SK-N-SH (cell line): Measurements from ENCODE around the gene CHD2. TPM values are rescaled to one million over a fixed set of nuclear protein-coding genes. Genes with fewer than 3 reads are reported as not detected.

Experiments
- CTCF ChIA-PET: fragments of 300-600, 350-600 bp; formaldehyde crosslinking; extraction: SDS; loops from one replicate; lab custom pipeline; 2021; lab: Yijun Ruan, JAX
- POLR2A ChIA-PET: fragments of 350-600 bp; sonication (Branson Sonifier 250); formaldehyde crosslinking; extraction: SDS; loops from one replicate; lab custom pipeline; 2020; ENCODE audit warnings: antibody characterized with exemption, inconsistent platforms; lab: Yijun Ruan, JAX
- DNase-seq: peaks from one replicate; pipeline ENCODE4 v3.0.0; 2012
- H2AFZ ChIP-seq: fragments of 200-600 bp; sonication (generic); 2 replicates; pipeline ENCODE4 v1.8.1; 2016; ENCODE audit warnings: antibody characterized with exemption, mild to moderate bottlenecking, low read depth
- H3F3A ChIP-seq: fragments of 200-600 bp; sonication (generic); replicated peaks from 2 replicates; pipeline ENCODE3; 2016; ENCODE audit warnings: antibody characterized with exemption, mild to moderate bottlenecking; ENCODE audit not compliant: insufficient read depth
- H3K27ac ChIP-seq, 2 experiments: fragments of 200-500 bp in 1 of 2; fragments of 200-600 bp in 1 of 2; sonication (Bioruptor generic) in 1 of 2; sonication (generic), shearing (Covaris generic) in 1 of 2; 2 replicates each; pipeline versions ENCODE4 v1.5.1 to v1.6.1; 2014 to 2016; ENCODE audit warnings: low read depth in 2 of 2, inconsistent platforms in 1 of 2, low read length in 1 of 2, mild to moderate bottlenecking in 1 of 2, mixed read lengths in 1 of 2
- H3K27me3 ChIP-seq: fragments of 200-600 bp; sonication (generic), shearing (Covaris generic); 2 replicates; pipeline ENCODE4 v1.6.1; 2016; ENCODE audit warnings: mixed run types; ENCODE audit not compliant: insufficient read depth
- H3K36me3 ChIP-seq, 2 experiments: fragments of 200-500 bp in 1 of 2; fragments of 200-600 bp in 1 of 2; sonication (Bioruptor generic) in 1 of 2; sonication (generic) in 1 of 2; replicated peaks in 1 of 2; 2 replicates each; pipeline versions ENCODE3 to v1.5.1; 2014 to 2016; ENCODE audit warnings: low read length in 1 of 2, mild to moderate bottlenecking in 1 of 2; ENCODE audit not compliant: insufficient read depth in 2 of 2, control insufficient read depth in 1 of 2
- H3K4me1 ChIP-seq, 2 experiments: fragments of 200-500 bp in 1 of 2; fragments of 200-600 bp in 1 of 2; sonication (Bioruptor generic) in 1 of 2; sonication (generic), shearing (Covaris generic) in 1 of 2; 2 replicates each; pipeline versions ENCODE4 v1.5.1 to v1.6.1; 2014 to 2016; ENCODE audit warnings: low read depth in 1 of 2, low read length in 1 of 2, mixed run types in 1 of 2; ENCODE audit not compliant: insufficient read depth in 2 of 2, control insufficient read depth in 1 of 2
- H3K4me2 ChIP-seq: fragments of 200-600 bp; sonication (generic), shearing (Covaris generic); 2 replicates; pipeline ENCODE4 v1.6.1; 2017; ENCODE audit warnings: mixed run types
- H3K4me3 ChIP-seq, 2 experiments: fragments of 200-500 bp in 1 of 2; fragments of 200-600 bp in 1 of 2; sonication (Bioruptor generic) in 1 of 2; sonication (generic), shearing (Covaris generic) in 1 of 2; 2 replicates each; pipeline versions ENCODE4 v1.5.1 to v1.8.1; 2014 to 2016; ENCODE audit warnings: low read depth in 2 of 2, inconsistent platforms in 1 of 2, low read length in 1 of 2, mild to moderate bottlenecking in 1 of 2, mixed read lengths in 1 of 2, moderate library complexity in 1 of 2
- H3K79me2 ChIP-seq: fragments of 200-600 bp; sonication (generic); 2 replicates; pipeline ENCODE4 v1.8.1; 2017; ENCODE audit warnings: mild to moderate bottlenecking; ENCODE audit not compliant: insufficient read depth
- H3K9ac ChIP-seq: fragments of 200-600 bp; sonication (generic); 2 replicates; pipeline ENCODE4 v1.6.1; 2017; ENCODE audit warnings: mixed run types
- H3K9me2 ChIP-seq: fragments of 200-600 bp; sonication (generic); 2 replicates; pipeline ENCODE4 v1.6.1; 2017; ENCODE audit warnings: mixed run types
- H3K9me3 ChIP-seq: fragments of 200-600 bp; sonication (generic); 2 replicates; pipeline ENCODE4 v1.6.1; 2017; ENCODE audit warnings: mixed run types, mild to moderate bottlenecking, moderate library complexity
- H4K20me1 ChIP-seq: fragments of 200-600 bp; sonication (generic); 2 replicates; pipeline ENCODE4 v1.6.1; 2017; ENCODE audit warnings: mild to moderate bottlenecking, mixed run types; ENCODE audit not compliant: insufficient read depth
- CHD2 ChIP-seq: fragments of 150-350 bp; IDR thresholded peaks from 2 replicates; pipeline ENCODE4 v1.6.1; 2018; ENCODE audit warnings: low read length; ENCODE audit not compliant: partially characterized antibody
- ELF1 ChIP-seq: IDR thresholded peaks from 2 replicates; pipeline ENCODE4 v1.4.0; 2012
- EZH2phosphoT487 ChIP-seq: fragments of 200-600 bp; sonication (generic); IDR thresholded peaks from 2 replicates; pipeline ENCODE4 v1.6.1; 2017; ENCODE audit warnings: low read depth, mixed run types, mild to moderate bottlenecking, antibody characterized with exemption, moderate library complexity, borderline replicate concordance
- FOXM1 ChIP-seq: IDR thresholded peaks from 2 replicates; pipeline ENCODE4 v1.4.0; 2012; ENCODE audit warnings: low read depth, mild to moderate bottlenecking
- GATA2 ChIP-seq: sonication (generic); formaldehyde crosslinking; IDR thresholded peaks from 2 replicates; pipeline ENCODE4 v1.5.0; 2020; ENCODE audit warnings: mild to moderate bottlenecking, missing genetic modification reagents
- IRF3 ChIP-seq: fragments of 150-350 bp; IDR thresholded peaks from 2 replicates; pipeline ENCODE4 v1.6.1; 2016; ENCODE audit warnings: mild to moderate bottlenecking, low read depth, low read length
- MAX ChIP-seq: IDR thresholded peaks from 2 replicates; pipeline ENCODE4 v1.4.0; 2012; ENCODE audit warnings: low read depth
- NRF1 ChIP-seq: IDR thresholded peaks from 2 replicates; pipeline ENCODE4 v1.6.1; 2012; ENCODE audit warnings: low read depth, mild to moderate bottlenecking, low read length
- RAD21 ChIP-seq: IDR thresholded peaks from 2 replicates; pipeline ENCODE4 v1.6.1; 2012; ENCODE audit warnings: mild to moderate bottlenecking, low read length
- RCOR1 ChIP-seq: fragments of 150-350 bp; IDR thresholded peaks from 2 replicates; pipeline ENCODE4 v1.6.1; 2017; ENCODE audit warnings: antibody characterized with exemption, low read length
- SIN3A ChIP-seq: IDR thresholded peaks from 2 replicates; pipeline ENCODE4 v1.6.1; 2012; ENCODE audit warnings: low read depth, mild to moderate bottlenecking, low read length, moderate library complexity, borderline replicate concordance
- SMC3 ChIP-seq: IDR thresholded peaks from 2 replicates; pipeline ENCODE4 v1.6.1; 2012; ENCODE audit warnings: low read depth, low read length, improper control_type of control experiment
- TAF1 ChIP-seq: IDR thresholded peaks from 2 replicates; pipeline ENCODE4 v1.6.1; 2012; ENCODE audit warnings: low read depth, mild to moderate bottlenecking, low read length, moderate library complexity, borderline replicate concordance
- TEAD4 ChIP-seq: IDR thresholded peaks from 2 replicates; pipeline ENCODE4 v1.4.0; 2012; ENCODE audit warnings: mild to moderate bottlenecking, borderline replicate concordance; ENCODE audit not compliant: insufficient read depth
- USF2 ChIP-seq: fragments of 150-350 bp; IDR thresholded peaks from 2 replicates; pipeline ENCODE4 v1.6.1; 2017; ENCODE audit warnings: antibody characterized with exemption, low read length, low read depth, borderline replicate concordance
- ZBTB33 ChIP-seq: IDR thresholded peaks from 2 replicates; pipeline ENCODE4 v1.4.0; 2012; ENCODE audit warnings: low read depth, borderline replicate concordance
- WGBS: methylation state at CpG from one replicate; pipeline ENCODE4 v1.1.6; 2017; ENCODE audit warnings: low lambda C conversion rate; 5-methylcytosine and 5-hydroxymethylcytosine counted together
- polyA plus RNA-seq, 3 experiments: library from polyadenylated mRNA; depleted of rRNA; stranded (reverse); fragments of >200 nt; gene quantifications; 2 replicates each; pipeline ENCODE4 v1.2.3, GENCODE V29; 2012

Gene CHD2
- polyA plus RNA-seq, 1 of the 3 experiments (the other 2 are of a cell fraction): 25.3 TPM

- H3K27me3 ChIP-seq: no peaks in the 10 kb centered on the region
- H3K9me3 ChIP-seq: no peaks in the 10 kb centered on the region
- no peak overlapping the region for H3K27ac ChIP-seq
- no peak overlapping the region for H3K9ac ChIP-seq
- no peak overlapping the region for H2AFZ ChIP-seq
- TF ChIP-seq MAX: no peak
- TF ChIP-seq RAD21: no peak
- TF ChIP-seq RCOR1: no peak
- TF ChIP-seq IRF3: no peak
- no peak for TF ChIP-seq CHD2
- no peak for TF ChIP-seq ZBTB33
- no peak for TF ChIP-seq NRF1
- no peak for TF ChIP-seq ELF1
- no peak for TF ChIP-seq TEAD4
- H3K4me2 ChIP-seq: no peak overlapping the region
- WGBS: 56% methylated on average over 1 of the region's 1 CpG
- CTCF ChIA-PET: no interaction called here
- no peaks in the 10 kb centered on the region for H3K79me2 ChIP-seq
- no peaks in the 10 kb centered on the region for H3K9me2 ChIP-seq
- no peaks in the 10 kb centered on the region for H3F3A ChIP-seq
- POLR2A ChIA-PET: no interaction called here
- no peak overlapping the region for H3K4me3 ChIP-seq
- no peaks in the 10 kb centered on the region for H3K36me3 ChIP-seq
- H4K20me1 ChIP-seq: no peaks in the 10 kb centered on the region
- H3K4me1 ChIP-seq: no peaks in the 10 kb centered on the region
- no peak for DNase-seq
These were observed 38.4 kb upstream of the CHD2 start for GRCh38 chr15:92861742-92862141.

- Histone ChIP-seq H3K9ac (no peak overlapping the region), H3K9me2 (no peaks in the 10 kb centered on the region), H3K79me2 (no peaks in the 10 kb centered on the region), H3K27ac (no peak overlapping the region), H3K4me2 (no peak overlapping the region), H4K20me1 (no peaks in the 10 kb centered on the region), H3K4me3 (no peak overlapping the region), H3K9me3 (no peaks in the 10 kb centered on the region), H3K27me3 (no peaks in the 10 kb centered on the region), H3K36me3 (no peaks in the 10 kb centered on the region), H3K4me1 (0 out of 4 replicates have a peak, but pooled peaks cover 0 to 3% of the 10 kb centered on the region in 2 experiments), H2AFZ (no peak overlapping the region), H3F3A (no peaks in the 10 kb centered on the region)
- no peak for TF ChIP-seq USF2
- TF ChIP-seq GATA2 (CRISPR knock-in tag): no peak
- no peak for TF ChIP-seq TAF1
- no peak for TF ChIP-seq RCOR1
- TF ChIP-seq SMC3: no peak
- no peak for TF ChIP-seq TEAD4
- TF ChIP-seq EZH2phosphoT487: no peak
- TF ChIP-seq FOXM1: no peak
- TF ChIP-seq SIN3A: no peak
- 80% methylated on average over 1 of the region's 1 CpG for WGBS
- POLR2A ChIA-PET: no interaction called here
- CTCF ChIA-PET: no interaction called here
- DNase-seq: no peak
These were observed 35.9 kb upstream of the CHD2 start for GRCh38 chr15:92864127-92864814.
